ENCODE measurements around the gene FDXACB1. TPM values are rescaled to one million over a fixed set of nuclear protein-coding genes. Genes with fewer than 3 reads are reported as not detected.
A peak's percentile ranks its signal among the peaks of the same experiment; 100 is the strongest.

FDXACB1 gene
- total and polyA plus RNA-seq, 9 of the 15 experiments (the other 6 are each of a cell fraction or from before 2014, with no cell fraction given): 3.2 to 7.5 (median 5.3) TPM

DNA sequence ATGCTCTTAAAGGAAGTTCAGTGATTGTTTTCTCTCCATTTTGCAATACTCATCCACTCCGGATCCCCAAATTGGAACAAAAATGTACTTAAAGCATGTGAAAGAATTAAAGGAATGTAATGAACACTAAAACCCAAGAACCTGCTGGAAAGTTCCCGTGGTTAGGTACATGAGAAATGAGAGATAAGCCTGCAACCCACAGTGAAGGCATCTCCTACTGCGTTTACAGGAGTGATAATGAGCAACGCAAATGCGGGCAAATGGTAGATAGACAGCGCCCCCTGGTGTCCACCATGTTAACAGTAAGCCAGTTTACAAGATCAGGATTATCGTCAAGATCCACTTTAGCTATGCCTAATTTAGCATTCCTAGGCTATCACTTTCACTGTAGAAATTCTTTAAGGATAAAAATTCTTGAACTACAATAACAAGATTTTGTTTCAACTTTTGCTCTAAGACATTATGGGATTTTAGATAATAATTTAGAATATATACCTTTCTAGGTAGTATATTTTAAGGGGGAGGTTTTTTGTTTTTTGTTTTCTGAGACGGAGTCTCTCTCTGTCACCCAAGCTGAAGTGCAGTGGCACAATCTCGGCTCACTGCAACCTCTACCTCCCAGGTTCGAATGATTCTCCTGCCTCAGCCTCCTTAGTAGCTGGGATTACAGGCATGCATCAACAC is 37.5 kb downstream of the FDXACB1 start (continued):
- no peak for TF ChIP-seq MYBL2 (IDR thresholded peaks at IDR 0.05; ENCODE audit: low read depth)
- TF ChIP-seq MYBL2 (CRISPR knock-in tag; IDR thresholded peaks at IDR 0.05; ENCODE audit: borderline replicate concordance): no peak
- TF ChIP-seq DMBX1 (CRISPR knock-in tag; IDR thresholded peaks at IDR 0.05; ENCODE audit: borderline replicate concordance): no peak
- TF ChIP-seq ETS1 (conservative IDR thresholded peaks at IDR 0.05; ENCODE audit: control insufficient read depth, low read depth, low read length): no peak
- TF ChIP-seq ZBTB1 (CRISPR knock-in tag; IDR thresholded peaks at IDR 0.05; ENCODE audit: borderline replicate concordance, low read depth): no peak
- no peak for TF ChIP-seq TSHZ1 (CRISPR knock-in tag; IDR thresholded peaks at IDR 0.05)
- no peak for TF ChIP-seq ZNF165 (CRISPR knock-in tag; IDR thresholded peaks at IDR 0.05; ENCODE audit: borderline replicate concordance)
- no peak for TF ChIP-seq XRCC3 (IDR thresholded peaks at IDR 0.05)
- no peak for TF ChIP-seq ZBTB34 (CRISPR knock-in tag; IDR thresholded peaks at IDR 0.05)
- no peak for TF ChIP-seq YY1 (IDR thresholded peaks at IDR 0.05; ENCODE audit: borderline replicate concordance in 1 of 3, control insufficient read depth in 1 of 3, extremely low read depth in 1 of 3, insufficient read depth in 3 of 3, insufficient read length in 1 of 3, insufficient replicate concordance in 2 of 3, low read depth in 1 of 3, low read length in 2 of 3)
- no peak for TF ChIP-seq KDM5B (IDR thresholded peaks at IDR 0.05; ENCODE audit: insufficient replicate concordance, low read depth, low read length)
- no peak for TF ChIP-seq CEBPZ (IDR thresholded peaks at IDR 0.05; ENCODE audit: borderline replicate concordance, low read depth, low read length)
- no peak for TF ChIP-seq ZNF586 (CRISPR knock-in tag; conservative IDR thresholded peaks at IDR 0.05)
- peak; percentile 66; the same call in 1 of the 2 replicates for TF ChIP-seq STAG1 (CRISPR knock-in tag; IDR thresholded peaks at IDR 0.05; ENCODE audit: borderline replicate concordance)
- no peak for TF ChIP-seq RBM25 (IDR thresholded peaks at IDR 0.05; ENCODE audit: low read depth, low read length, severe bottlenecking)
- TF ChIP-seq ESRRA (IDR thresholded peaks at IDR 0.05; ENCODE audit: borderline replicate concordance, low read depth): no peak

All from K562 (cell line).